Breast epithelium (tissue), 3 donors: ENCODE results near the gene DCHS2.
"Not testable (repeated sequence)": the region's sequence is repeated elsewhere in the genome, so short reads cannot be mapped to it uniquely, and the experiment has no call there.

Experiments
- POLR2A ChIP-seq: fragments of 450-650 bp; IDR thresholded peaks from one replicate; pipeline ENCODE4 v1.6.1; 2016; ENCODE audit warnings: antibody characterized with exemption, mild to moderate bottlenecking, moderate library complexity
- TF ChIP-seq, protein P1 (sequence below), 3 donors: fragments of 450-650 bp; IDR thresholded peaks; one replicate each; pipeline ENCODE4 v1.5.1; 2016 to 2017; ENCODE audit warnings: antibody characterized with exemption in 3 of 3, mild to moderate bottlenecking in 3 of 3, moderate library complexity in 3 of 3

DNA sequence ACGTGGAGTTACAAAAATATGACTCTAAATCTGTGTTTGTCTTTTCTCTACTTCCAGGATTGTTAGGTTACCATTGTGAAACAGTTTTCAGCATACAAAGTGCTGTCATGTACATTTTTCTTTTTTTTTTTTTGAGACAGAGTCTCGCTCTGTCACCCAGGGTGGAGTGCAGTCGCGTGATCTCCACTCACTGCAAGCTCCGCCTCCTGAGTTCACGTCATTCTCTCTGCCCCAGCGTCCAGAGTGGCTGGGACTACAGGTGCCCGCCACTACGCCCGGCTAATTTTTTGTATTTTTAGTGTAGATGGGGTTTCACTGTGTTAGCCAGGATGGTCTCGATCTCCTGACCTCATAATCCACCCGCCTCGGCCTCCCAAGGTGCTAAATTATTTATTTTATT lies 274.2 kb downstream of the DCHS2 start:
- not testable (repeated sequence) for TF ChIP-seq POLR2A
- TF ChIP-seq, protein P1, sequence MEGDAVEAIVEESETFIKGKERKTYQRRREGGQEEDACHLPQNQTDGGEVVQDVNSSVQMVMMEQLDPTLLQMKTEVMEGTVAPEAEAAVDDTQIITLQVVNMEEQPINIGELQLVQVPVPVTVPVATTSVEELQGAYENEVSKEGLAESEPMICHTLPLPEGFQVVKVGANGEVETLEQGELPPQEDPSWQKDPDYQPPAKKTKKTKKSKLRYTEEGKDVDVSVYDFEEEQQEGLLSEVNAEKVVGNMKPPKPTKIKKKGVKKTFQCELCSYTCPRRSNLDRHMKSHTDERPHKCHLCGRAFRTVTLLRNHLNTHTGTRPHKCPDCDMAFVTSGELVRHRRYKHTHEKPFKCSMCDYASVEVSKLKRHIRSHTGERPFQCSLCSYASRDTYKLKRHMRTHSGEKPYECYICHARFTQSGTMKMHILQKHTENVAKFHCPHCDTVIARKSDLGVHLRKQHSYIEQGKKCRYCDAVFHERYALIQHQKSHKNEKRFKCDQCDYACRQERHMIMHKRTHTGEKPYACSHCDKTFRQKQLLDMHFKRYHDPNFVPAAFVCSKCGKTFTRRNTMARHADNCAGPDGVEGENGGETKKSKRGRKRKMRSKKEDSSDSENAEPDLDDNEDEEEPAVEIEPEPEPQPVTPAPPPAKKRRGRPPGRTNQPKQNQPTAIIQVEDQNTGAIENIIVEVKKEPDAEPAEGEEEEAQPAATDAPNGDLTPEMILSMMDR (IDR thresholded peaks at IDR 0.05) = not testable (repeated sequence)
